Thoracic aorta (tissue), 2 donors: Measurements from ENCODE around the gene PSMC1. TPM values are rescaled to one million over a fixed set of nuclear protein-coding genes. Genes with fewer than 3 reads are reported as not detected.

ENCODE experiments used
- ATAC-seq: fragments of 150-250 bp; one replicate; pipeline ENCODE4 v1.8.0; 2017; ENCODE audit warnings: low read depth; ENCODE audit not compliant: insufficient number of reproducible peaks, low FRiP score
- DNase-seq: peaks from one replicate; pipeline ENCODE4 v3.0.0-alpha.2; 2020; ENCODE audit warnings: low spot score
- H3K27ac ChIP-seq, 2 donors: fragments of 200-600 bp; sonication (generic); 1 replicate in 1 of 2; 2 replicates in 1 of 2; pipeline ENCODE4 v1.5.1; 2016; ENCODE audit warnings: mild to moderate bottlenecking in 2 of 2, moderate library complexity in 2 of 2
- H3K27me3 ChIP-seq: fragments of 200-600 bp; sonication (generic); replicated peaks from 2 replicates; pipeline ENCODE4 v1.6.0; 2016; ENCODE audit warnings: mild to moderate bottlenecking; ENCODE audit not compliant: insufficient read depth
- H3K36me3 ChIP-seq: fragments of 200-600 bp; sonication (generic); one replicate; pipeline ENCODE4 v1.5.1; 2016
- H3K4me1 ChIP-seq, 2 donors: fragments of 200-600 bp; sonication (generic); 1 replicate in 1 of 2; 2 replicates in 1 of 2; pipeline versions ENCODE4 v1.5.1 to v1.6.0; 2016; ENCODE audit warnings: low read depth in 2 of 2, mild to moderate bottlenecking in 1 of 2; ENCODE audit not compliant: control insufficient read depth in 1 of 2
- H3K4me3 ChIP-seq: fragments of 200-600 bp; sonication (generic); 2 replicates; pipeline ENCODE4 v1.5.1; 2016; ENCODE audit warnings: mild to moderate bottlenecking
- H3K9me3 ChIP-seq: fragments of 200-600 bp; sonication (generic); 2 replicates; pipeline ENCODE4 v1.5.1; 2016
- total RNA-seq, 2 donors: library from RNA; depleted of rRNA; stranded (reverse); fragments of >200 nt; gene quantifications; one replicate each; pipeline versions ENCODE4 v1.1.0 to v1.2.3, GENCODE V29; 2016
- TF ChIP-seq, protein P1 (sequence below): fragments of 200-600 bp; sonication (generic); IDR thresholded peaks from one replicate; pipeline ENCODE4 v1.5.1; 2019; ENCODE audit warnings: antibody characterized with exemption

Gene PSMC1
- total RNA-seq, 2 donors from 2014 or later, result 95.7 to 112 TPM

DNA sequence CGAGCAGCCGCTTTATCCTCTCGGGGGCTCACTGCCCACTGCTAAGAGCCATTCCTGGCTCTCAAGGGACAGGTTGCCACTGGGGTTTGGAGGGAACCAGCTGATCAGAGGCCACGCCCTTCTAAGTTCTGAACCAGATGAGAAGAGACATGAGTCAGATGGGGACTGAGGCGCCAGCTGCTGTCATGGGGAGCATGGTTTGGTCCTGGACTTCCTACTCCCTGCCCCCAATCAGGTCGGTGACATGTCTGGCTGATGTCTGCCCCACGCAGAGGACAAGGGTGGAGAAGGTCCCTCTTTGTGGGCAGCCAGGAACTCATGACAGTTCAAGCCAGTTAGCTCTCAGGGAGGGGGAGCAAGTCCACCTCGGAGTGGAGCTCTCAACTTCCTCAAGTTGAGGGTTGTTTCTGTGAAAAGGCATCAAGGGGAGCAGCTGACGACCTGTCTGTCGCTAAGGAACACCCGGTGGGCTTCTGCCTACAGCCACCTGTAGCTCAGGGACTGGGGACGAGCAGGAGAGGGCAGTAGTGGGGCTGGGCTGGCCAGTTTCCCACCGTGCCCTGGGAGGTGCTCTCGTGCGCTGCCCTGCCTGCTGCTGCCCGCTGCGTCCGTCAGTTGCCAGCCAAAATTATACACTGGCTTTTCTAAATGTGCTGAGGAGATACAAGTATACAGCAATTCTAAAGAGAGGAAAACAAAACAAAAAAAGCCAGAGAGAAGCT, 20.5 kb downstream of the PSMC1 start:
- ATAC-seq (no peak), DNase-seq (no peak)
- TF ChIP-seq, protein P1, sequence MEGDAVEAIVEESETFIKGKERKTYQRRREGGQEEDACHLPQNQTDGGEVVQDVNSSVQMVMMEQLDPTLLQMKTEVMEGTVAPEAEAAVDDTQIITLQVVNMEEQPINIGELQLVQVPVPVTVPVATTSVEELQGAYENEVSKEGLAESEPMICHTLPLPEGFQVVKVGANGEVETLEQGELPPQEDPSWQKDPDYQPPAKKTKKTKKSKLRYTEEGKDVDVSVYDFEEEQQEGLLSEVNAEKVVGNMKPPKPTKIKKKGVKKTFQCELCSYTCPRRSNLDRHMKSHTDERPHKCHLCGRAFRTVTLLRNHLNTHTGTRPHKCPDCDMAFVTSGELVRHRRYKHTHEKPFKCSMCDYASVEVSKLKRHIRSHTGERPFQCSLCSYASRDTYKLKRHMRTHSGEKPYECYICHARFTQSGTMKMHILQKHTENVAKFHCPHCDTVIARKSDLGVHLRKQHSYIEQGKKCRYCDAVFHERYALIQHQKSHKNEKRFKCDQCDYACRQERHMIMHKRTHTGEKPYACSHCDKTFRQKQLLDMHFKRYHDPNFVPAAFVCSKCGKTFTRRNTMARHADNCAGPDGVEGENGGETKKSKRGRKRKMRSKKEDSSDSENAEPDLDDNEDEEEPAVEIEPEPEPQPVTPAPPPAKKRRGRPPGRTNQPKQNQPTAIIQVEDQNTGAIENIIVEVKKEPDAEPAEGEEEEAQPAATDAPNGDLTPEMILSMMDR, result no peak
- Histone ChIP-seq H3K4me1 (peaks cover 4 to 25% of the 10 kb centered on the region in 2 donors), H3K27me3 (no peaks in the 10 kb centered on the region), H3K9me3 (no peaks in the 10 kb centered on the region), H3K27ac (no peak overlapping the region), H3K4me3 (no peak overlapping the region), H3K36me3 (peaks cover 32% of the 10 kb centered on the region)

DNA sequence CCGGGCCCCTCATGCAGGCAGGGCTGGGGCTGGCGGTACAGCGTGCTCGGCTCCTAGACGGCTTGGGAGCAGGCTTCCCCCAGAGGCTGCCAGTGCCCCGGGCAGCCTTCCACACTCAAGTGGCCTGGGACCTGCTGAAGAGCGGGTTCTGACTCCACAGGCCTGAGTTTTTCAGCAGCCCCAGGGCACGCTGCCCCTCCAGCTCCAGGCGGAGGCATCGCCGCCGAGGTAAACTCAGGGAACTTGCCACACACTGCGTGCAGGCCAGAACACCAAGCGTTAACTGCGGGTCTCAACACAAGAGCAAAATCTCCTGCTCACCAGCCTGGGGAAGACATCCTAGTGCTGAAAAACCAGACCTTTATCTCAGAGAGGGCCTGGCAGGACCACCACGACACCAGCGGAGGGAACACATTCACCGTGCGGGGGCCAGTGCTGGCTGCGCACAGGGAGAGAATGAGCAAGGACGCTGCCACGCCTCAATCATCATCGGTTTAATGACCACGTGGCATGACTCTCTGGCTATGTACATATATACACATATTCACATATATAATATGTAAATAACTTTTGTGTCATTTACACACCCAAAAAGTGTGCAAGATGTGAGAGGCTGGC, 21.3 kb downstream of the PSMC1 start:
- H3K27me3 ChIP-seq, result no peaks in the 10 kb centered on the region
- TF ChIP-seq, protein P1, result no peak
- no peak overlapping the region for H3K27ac ChIP-seq
- H3K9me3 ChIP-seq, result no peaks in the 10 kb centered on the region
- no peak for ATAC-seq
- H3K4me1 ChIP-seq, result peaks cover 4 to 25% of the 10 kb centered on the region in 2 donors
- DNase-seq, result no peak
- H3K36me3 ChIP-seq, result peaks cover 29% of the 10 kb centered on the region
- H3K4me3 ChIP-seq, result no peak overlapping the region

DNA sequence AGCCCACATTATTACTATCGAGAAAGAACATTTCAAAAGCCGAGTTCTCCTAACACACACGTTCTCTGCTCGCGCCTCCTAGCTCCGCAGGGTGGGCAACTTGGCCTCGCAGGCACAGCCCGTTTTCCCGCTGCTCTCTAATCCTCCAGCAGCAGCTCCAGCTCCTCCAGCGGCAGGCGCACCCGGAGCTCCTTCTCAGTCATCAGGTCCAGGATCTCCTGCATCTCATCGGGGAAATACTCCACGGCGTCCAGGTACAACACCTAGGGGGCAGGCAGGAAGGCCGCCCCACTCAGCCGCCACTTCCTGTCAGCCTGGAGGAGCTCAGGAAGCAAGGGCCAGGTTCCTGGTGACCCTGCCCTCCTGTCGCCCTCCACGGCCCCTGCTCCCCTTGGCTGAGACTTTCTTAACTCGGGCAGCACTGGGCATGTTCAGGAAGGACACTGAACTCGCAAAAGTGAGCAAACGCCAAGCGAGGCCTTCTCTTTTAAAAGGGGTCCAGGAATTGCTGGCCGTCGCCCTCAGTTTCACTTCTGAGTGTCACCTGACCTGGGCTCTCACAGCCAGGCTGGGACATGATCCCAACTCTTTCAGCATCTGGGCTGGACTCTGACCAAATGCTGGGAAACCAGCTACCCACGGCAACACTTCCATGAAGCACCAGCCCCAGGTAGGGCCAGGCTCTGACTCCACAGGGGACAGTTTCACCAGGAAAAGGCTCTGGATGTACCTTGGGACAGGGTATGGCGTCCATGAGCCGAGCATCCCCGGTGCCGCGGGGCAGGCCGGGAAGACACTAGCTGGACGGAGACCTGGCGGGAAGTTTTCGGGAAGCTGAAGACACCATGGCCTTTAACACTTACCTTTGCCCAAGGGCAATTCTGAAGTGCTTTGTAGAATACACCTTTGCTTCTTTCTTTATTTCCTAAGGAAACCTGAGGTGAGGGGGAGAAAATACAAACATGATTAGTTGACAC, 22.1 kb downstream of the PSMC1 start:
- Histone ChIP-seq H3K36me3 (peaks cover 28% of the 10 kb centered on the region), H3K4me3 (no peak overlapping the region), H3K27ac (no peak overlapping the region), H3K9me3 (no peaks in the 10 kb centered on the region), H3K27me3 (no peaks in the 10 kb centered on the region), H3K4me1 (peaks cover 4 to 18% of the 10 kb centered on the region in 2 donors)
- TF ChIP-seq, protein P1, result no peak
- DNase-seq (no peak), ATAC-seq (no peak)

DNA sequence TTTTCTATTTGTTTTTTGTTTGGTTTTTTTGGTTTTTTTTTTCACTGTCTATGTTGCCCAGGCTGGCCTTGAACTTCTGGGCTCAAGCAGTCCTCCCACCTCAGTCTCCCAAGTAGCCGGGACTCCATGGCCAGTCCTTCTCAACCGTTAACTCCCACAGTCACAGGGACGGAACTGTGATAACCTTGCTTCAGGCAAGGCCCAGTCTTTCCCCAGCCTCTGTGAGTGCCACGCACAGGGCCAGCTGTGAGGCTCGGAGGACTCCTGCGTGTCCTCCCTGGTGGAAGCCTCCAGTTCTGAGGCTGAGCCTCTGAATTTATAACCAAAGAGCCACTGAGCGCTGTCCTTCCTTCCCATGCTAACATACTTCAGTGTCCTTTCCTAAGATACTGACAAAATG, 23.7 kb downstream of the PSMC1 start:
- TF ChIP-seq, protein P1, result no peak
- H3K9me3 ChIP-seq, result no peaks in the 10 kb centered on the region
- H3K4me3 ChIP-seq, result no peak overlapping the region
- peaks cover 0 to 8% of the 10 kb centered on the region in 2 donors for H3K4me1 ChIP-seq
- H3K27ac ChIP-seq, result no peak overlapping the region
- no peaks in the 10 kb centered on the region for H3K27me3 ChIP-seq
- peaks cover 31% of the 10 kb centered on the region for H3K36me3 ChIP-seq
- DNase-seq (no peak), ATAC-seq (no peak)

DNA sequence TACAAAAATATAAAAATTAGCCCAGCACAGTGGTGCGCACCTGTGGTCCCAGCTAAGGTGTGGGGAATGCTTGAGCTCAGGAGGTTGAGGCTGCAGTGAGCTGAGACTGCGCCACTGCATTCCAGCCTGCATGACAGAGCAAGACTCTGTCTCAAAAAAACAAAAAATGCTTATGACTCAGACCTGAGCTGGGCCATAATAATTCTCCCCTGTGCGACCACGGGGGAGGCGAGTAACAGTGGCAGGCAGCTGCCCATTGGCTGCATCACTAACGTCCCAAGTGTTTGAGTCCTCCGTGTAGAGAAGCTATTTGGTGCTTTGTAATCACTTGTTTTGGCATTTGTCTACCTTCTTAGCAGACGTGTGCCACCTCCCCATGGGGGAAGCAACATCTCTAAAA, 24.9 kb downstream of the PSMC1 start:
- TF ChIP-seq, protein P1, result no peak

More for the DNA sequence above, 24.9 kb downstream of the PSMC1 start:
- no peak for DNase-seq
- ATAC-seq, result peak; percentile 72
- no peaks in the 10 kb centered on the region for H3K27me3 ChIP-seq
- no peaks in the 10 kb centered on the region for H3K4me1 ChIP-seq
- peak overlapping the region in 1 of 2 donors; percentile 16 for H3K27ac ChIP-seq
- H3K9me3 ChIP-seq, result no peaks in the 10 kb centered on the region
- H3K4me3 ChIP-seq, result no peak overlapping the region
- H3K36me3 ChIP-seq, result peaks cover 39% of the 10 kb centered on the region
